LNCaP clone FGC (cell line): ENCODE results near the gene KRTAP10-4.
"Not testable (repeated sequence)": the region's sequence is repeated elsewhere in the genome, so short reads cannot be mapped to it uniquely, and the experiment has no call there.

ENCODE experiments used
- DNase-seq: peaks from one replicate; pipeline ENCODE4 v3.0.0-alpha.2; 2011; ENCODE audit warnings: low read depth
- H3K4me3 ChIP-seq: 2 replicates; pipeline ENCODE4 v1.5.1; 2011; ENCODE audit warnings: mild to moderate bottlenecking, low read depth, low read length, control low read depth
- CTCF ChIP-seq: IDR thresholded peaks from 2 replicates; pipeline ENCODE4 v1.5.1; 2012; ENCODE audit warnings: mild to moderate bottlenecking; ENCODE audit not compliant: control insufficient read depth, insufficient read depth; ENCODE audit errors: extremely low read depth

KRTAP10-4 gene

GRCh38 chr21:44547656-44548331 lies 25.7 kb upstream of the KRTAP10-4 start:
- no peak overlapping the region for H3K4me3 ChIP-seq
- DNase-seq: no peak
- no peak for TF ChIP-seq CTCF

GRCh38 chr21:44548381-44548780 lies 25.1 kb upstream of the KRTAP10-4 start:
- TF ChIP-seq CTCF: no peak
- DNase-seq: no peak
- H3K4me3 ChIP-seq: no peak overlapping the region

- no peak for DNase-seq
- H3K4me3 ChIP-seq: no peak overlapping the region
- TF ChIP-seq CTCF: no peak
Observed at GRCh38 chr21:44548922-44549321, 24.6 kb upstream of the KRTAP10-4 start.

GRCh38 chr21:44549525-44550211 lies 23.9 kb upstream of the KRTAP10-4 start:
- no peak for TF ChIP-seq CTCF
- H3K4me3 ChIP-seq: no peak overlapping the region
- no peak for DNase-seq

- not testable (repeated sequence) for H3K4me3 ChIP-seq, DNase-seq
Observed at GRCh38 chr21:44550285-44550684, 23.2 kb upstream of the KRTAP10-4 start.

GRCh38 chr21:44550807-44551206 lies 22.7 kb upstream of the KRTAP10-4 start:
- no peak for TF ChIP-seq CTCF
- no peak for DNase-seq
- no peak overlapping the region for H3K4me3 ChIP-seq

GRCh38 chr21:44551340-44551961 lies 22.1 kb upstream of the KRTAP10-4 start, which contains the start of gene KRTAP10-2:
TSS of gene KRTAP10-2 (minus strand) at chr21:44551505. CDS start at chr21:44551458, 47 bp downstream.
- DNase-seq: no peak
- H3K4me3 ChIP-seq: no peak within 1 kb of the TSS
- TF ChIP-seq CTCF: no peak
